SK-N-MC (cell line): ENCODE results near the gene ADAMTS13.

Experiments
- EZH2 ChIP-seq: fragments of 200-600 bp; sonication (generic); IDR thresholded peaks from one replicate; pipeline ENCODE4 v1.6.1; 2017; ENCODE audit warnings: antibody characterized with exemption
- FOXP2 ChIP-seq: optimal IDR thresholded peaks from 2 replicates; pipeline ENCODE3; 2011; ENCODE audit warnings: mild to moderate bottlenecking, moderate library complexity; ENCODE audit not compliant: insufficient read depth; ENCODE audit errors: extremely low read length, control extremely low read depth
- POLR2AphosphoS5 ChIP-seq: IDR thresholded peaks from 2 replicates; pipeline ENCODE4 v1.6.1; 2012; ENCODE audit warnings: mild to moderate bottlenecking, low read depth, low read length, borderline replicate concordance

GRCh38 chr9:133464638-133465037 lies 42.5 kb downstream of the ADAMTS13 start:
- TF ChIP-seq EZH2 (no peak), POLR2AphosphoS5 (no peak), FOXP2 (no peak)
